Fibroblast of villous mesenchyme (primary cell): Measurements from ENCODE around the gene NME4. TPM values are rescaled to one million over a fixed set of nuclear protein-coding genes. Genes with fewer than 3 reads are reported as not detected.

Experiments
- DNase-seq: peaks from one replicate; pipeline ENCODE4 v3.0.0-alpha.2; 2010; ENCODE audit warnings: low read depth
- H3K4me3 ChIP-seq: 2 replicates; pipeline ENCODE4 v1.5.1; 2011; ENCODE audit warnings: low read depth, mild to moderate bottlenecking, low read length
- CTCF ChIP-seq: IDR thresholded peaks from 2 replicates; pipeline ENCODE4 v1.5.1; 2012; ENCODE audit warnings: low read depth, mild to moderate bottlenecking, low read length; ENCODE audit not compliant: insufficient read depth
- small RNA-seq: library from RNA; depleted of rRNA; stranded (forward); fragments of <200 nt; gene quantifications from one replicate; pipeline ENCODE3, GENCODE V24; 2012
- total RNA-seq: library from RNA; depleted of rRNA; stranded (reverse); fragments of >200 nt; gene quantifications from 2 replicates; pipeline ENCODE4 v1.2.3, GENCODE V29; 2012

The NME4 gene
- total RNA-seq, 1 donor = 126 TPM

- DNase-seq = peak; percentile 54
- H3K4me3 ChIP-seq = peak overlapping the region; percentile 9
- no peak for TF ChIP-seq CTCF
Observed at GRCh38 chr16:442976-443375, 46.0 kb downstream of the NME4 start.

GRCh38 chr16:444027-444426, 47.0 kb downstream of the NME4 start:
- H3K4me3 ChIP-seq = no peak overlapping the region
- TF ChIP-seq CTCF = no peak
- DNase-seq = no peak

GRCh38 chr16:445566-445965, 48.6 kb downstream of the NME4 start:
- no peak overlapping the region for H3K4me3 ChIP-seq
- no peak for DNase-seq
- TF ChIP-seq CTCF = no peak

Small RNAs within 50 kb of the gene (small RNA-seq; reads per million reads assigned to genes)
- not detected for gene RF00019

Other genes starting within 250 kb of the NME4 start
- gene HBZ, start 244.6 kb upstream of the NME4 start, total RNA-seq = not detected in 2 replicates
- gene HBM, start 231.2 kb upstream of the NME4 start, total RNA-seq = not detected in 2 replicates
- not detected in 2 replicates for gene HBA2, start 224.3 kb upstream of the NME4 start, total RNA-seq
- not detected in 2 replicates for gene HBA1, start 220.5 kb upstream of the NME4 start, total RNA-seq
- not detected in 2 replicates for gene HBQ1, start 216.7 kb upstream of the NME4 start, total RNA-seq
- gene LUC7L, start 167.8 kb upstream of the NME4 start, total RNA-seq = 44.1 and 52.7 TPM in 2 replicates
- gene FAM234A, start 162.4 kb upstream of the NME4 start, total RNA-seq = 58.7 and 59.6 TPM in 2 replicates
- 0.64 and 0.86 TPM in 2 replicates for gene RGS11, start 121.3 kb upstream of the NME4 start, total RNA-seq
- gene ARHGDIG, start 116.6 kb upstream of the NME4 start, total RNA-seq = 0.32 TPM in 1 of 2 replicates, not detected in the other
- under 0.01 and 0.43 TPM in 2 replicates for gene PDIA2, start 114.0 kb upstream of the NME4 start, total RNA-seq
- 14.5 and 16.4 TPM in 2 replicates for gene AXIN1, start 44.5 kb upstream of the NME4 start, total RNA-seq
- gene MRPL28, start 26.7 kb upstream of the NME4 start, total RNA-seq = 80.3 and 86.7 TPM in 2 replicates
- gene PGAP6, start 15.2 kb upstream of the NME4 start, total RNA-seq = 51.5 and 52.2 TPM in 2 replicates
- 11.6 and 16.0 TPM in 2 replicates for gene DECR2, start 4.7 kb downstream of the NME4 start, total RNA-seq
- gene RAB11FIP3, start 28.4 kb downstream of the NME4 start, total RNA-seq = 19.0 and 19.4 TPM in 2 replicates
- 37.1 and 43.2 TPM in 2 replicates for gene CAPN15, start 130.5 kb downstream of the NME4 start, total RNA-seq
- not detected in 2 replicates for gene PRR35, start 163.2 kb downstream of the NME4 start, total RNA-seq
- 1.7 and 3.2 TPM in 2 replicates for gene NHLRC4, start 169.8 kb downstream of the NME4 start, total RNA-seq
- gene PIGQ, start 172.8 kb downstream of the NME4 start, total RNA-seq = 22.0 and 33.8 TPM in 2 replicates
- gene RAB40C, start 192.9 kb downstream of the NME4 start, total RNA-seq = 9.9 and 10.6 TPM in 2 replicates
- gene WFIKKN1, start 233.8 kb downstream of the NME4 start, total RNA-seq = under 0.01 and 0.43 TPM in 2 replicates
- gene METTL26, start 239.1 kb downstream of the NME4 start, total RNA-seq = 51.8 and 78.3 TPM in 2 replicates
- gene MCRIP2, start 244.6 kb downstream of the NME4 start, total RNA-seq = 14.8 and 16.0 TPM in 2 replicates